ENCODE data around the gene CHST15. TPM values are rescaled to one million over a fixed set of nuclear protein-coding genes. Genes with fewer than 3 reads are reported as not detected.

Gene CHST15
- total RNA-seq, 2 experiments from 2014 or later: 0.05 to 0.12 TPM

DNA sequence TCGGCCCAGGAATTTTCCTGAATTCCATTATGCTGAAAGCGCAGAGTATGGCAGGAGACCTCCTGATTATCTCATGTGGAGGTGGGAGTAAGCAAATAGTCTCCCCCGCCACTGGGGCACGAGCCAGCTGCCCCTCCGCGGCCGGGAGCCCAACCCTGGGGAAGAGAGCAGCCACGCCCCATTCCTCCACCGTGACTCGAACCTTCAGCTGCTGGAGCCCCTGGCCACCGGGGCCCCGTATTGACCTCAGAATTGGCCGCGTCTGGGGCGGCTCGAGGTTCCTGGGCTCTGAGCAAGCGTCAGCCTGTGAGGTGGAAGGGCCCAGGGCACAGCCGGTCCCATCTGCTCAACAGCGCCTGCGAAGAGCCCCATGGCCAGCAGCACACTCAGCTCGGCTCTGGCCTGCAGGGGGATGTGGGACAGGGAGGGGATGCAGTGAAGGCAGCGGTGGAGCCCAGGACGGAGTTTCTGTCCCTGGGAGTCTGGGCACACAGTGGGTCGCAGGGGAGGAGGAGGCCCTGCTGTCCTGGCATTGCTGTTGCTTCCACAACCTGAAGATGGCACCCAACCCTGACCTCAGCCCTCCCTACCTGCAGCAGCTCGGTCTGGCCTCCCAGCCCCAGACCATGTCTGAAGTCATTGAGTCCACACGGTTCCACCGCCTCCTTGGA lies 97.8 kb downstream of the CHST15 start:
- POLR2A ChIA-PET: no interaction called here
- intact Hi-C loops (cut with micrococcal nuclease): loop anchor here (10.0 kb wide), 2 partner anchors 159 to 239 kb away; no protein-coding TSS in a partner anchor
- H3K4me3 Mint-ChIP-seq: no peak overlapping the region
- CTCF ChIA-PET: interaction anchor here (0.7 to 7.6 kb wide), 21 partner anchors 8 to 413 kb away, joined by 3 to 241 read pairs (median 5); no protein-coding TSS in a partner anchor
- no peak overlapping the region for H3K27ac Mint-ChIP-seq
- H3K36me3 Mint-ChIP-seq: no peaks in the 10 kb centered on the region
- peaks cover 50% of the 10 kb centered on the region for H3K27me3 Mint-ChIP-seq
- peaks cover 7% of the 10 kb centered on the region for H3K4me1 Mint-ChIP-seq (ENCODE audit: low read depth)
- DNase-seq: peak; percentile 39
- no peaks in the 10 kb centered on the region for H3K9me3 Mint-ChIP-seq

DNA sequence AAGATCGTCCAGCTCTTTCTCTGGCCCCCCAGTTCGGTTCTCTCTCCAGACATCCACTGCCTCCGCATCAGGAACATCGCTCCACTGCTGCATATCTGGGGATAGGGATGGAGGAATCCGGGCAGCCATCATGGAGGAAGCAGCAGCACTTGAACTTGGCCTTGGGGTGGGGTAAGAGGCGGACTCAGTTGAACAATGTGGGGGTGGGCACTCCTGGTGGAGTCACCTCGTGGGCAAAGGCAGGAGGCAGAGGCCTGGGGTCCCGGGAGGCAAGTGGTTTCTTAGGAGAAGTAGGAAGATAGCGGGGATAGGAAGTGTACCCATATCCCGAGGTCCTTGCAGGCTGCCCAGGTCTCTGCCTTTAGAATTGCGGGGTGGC lies 98.3 kb downstream of the CHST15 start:
- Mint-ChIP-seq H3K4me3 (no peak overlapping the region), H3K27me3 (peaks cover 55% of the 10 kb centered on the region), H3K27ac (no peak overlapping the region), H3K4me1 (ENCODE audit: low read depth) (peaks cover 7% of the 10 kb centered on the region), H3K36me3 (no peaks in the 10 kb centered on the region), H3K9me3 (no peaks in the 10 kb centered on the region)
- no peak for DNase-seq
- intact Hi-C loops (cut with micrococcal nuclease): loop anchor here (10.0 kb wide), 2 partner anchors 160 to 240 kb away; no protein-coding TSS in a partner anchor
- POLR2A ChIA-PET: no interaction called here
- CTCF ChIA-PET: interaction anchor here (0.6 to 7.6 kb wide), 36 partner anchors 9 to 477 kb away, joined by 3 to 241 read pairs (median 4); no protein-coding TSS in a partner anchor

DNA sequence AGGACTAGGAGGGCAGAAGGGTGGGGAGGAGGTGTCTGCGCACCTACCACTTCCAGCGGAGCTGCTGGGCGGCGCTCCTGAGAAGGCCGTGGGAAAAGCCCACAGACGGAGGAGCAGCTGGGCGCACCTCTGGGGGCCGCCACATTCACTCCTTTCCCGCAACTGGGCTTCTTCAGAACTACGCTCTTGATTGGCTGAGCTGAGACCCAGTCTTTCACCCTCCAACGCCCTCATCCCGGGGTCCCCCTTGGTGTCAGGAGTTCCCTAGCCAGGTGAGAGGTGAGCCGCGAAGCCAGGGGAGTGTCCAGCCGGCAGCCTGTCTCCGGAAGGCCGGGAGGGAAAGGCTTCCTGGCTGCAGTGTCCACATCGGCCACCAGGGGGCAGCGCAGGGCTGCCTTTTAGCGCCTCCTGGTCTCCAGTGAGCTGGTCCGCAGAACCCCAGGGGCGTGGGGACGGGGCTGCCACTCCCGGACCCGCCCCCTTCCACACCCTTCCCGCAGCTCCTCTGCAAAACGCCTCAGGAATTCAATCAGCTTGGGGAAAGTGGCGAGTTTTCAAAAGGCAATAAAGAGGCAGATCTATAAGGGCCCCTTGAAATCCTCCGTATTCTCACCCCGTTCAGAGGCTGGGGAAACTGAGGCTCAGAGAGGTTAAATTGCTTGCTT lies 98.8 kb downstream of the CHST15 start:
- no peak overlapping the region for H3K27ac Mint-ChIP-seq
- CTCF ChIA-PET: interaction anchor here (0.6 to 7.6 kb wide), 36 partner anchors 9 to 477 kb away, joined by 3 to 241 read pairs (median 4); no protein-coding TSS in a partner anchor
- intact Hi-C loops (cut with micrococcal nuclease): loop anchor here (1.0 to 10.0 kb wide), 3 partner anchors 160 to 395 kb away; no protein-coding TSS in a partner anchor
- peaks cover 59% of the 10 kb centered on the region for H3K27me3 Mint-ChIP-seq
- peaks cover 7% of the 10 kb centered on the region for H3K4me1 Mint-ChIP-seq (ENCODE audit: low read depth)
- DNase-seq: peak; percentile 84
- POLR2A ChIA-PET: no interaction called here
- no peak overlapping the region for H3K4me3 Mint-ChIP-seq
- H3K9me3 Mint-ChIP-seq: no peaks in the 10 kb centered on the region
- H3K36me3 Mint-ChIP-seq: no peaks in the 10 kb centered on the region

DNA sequence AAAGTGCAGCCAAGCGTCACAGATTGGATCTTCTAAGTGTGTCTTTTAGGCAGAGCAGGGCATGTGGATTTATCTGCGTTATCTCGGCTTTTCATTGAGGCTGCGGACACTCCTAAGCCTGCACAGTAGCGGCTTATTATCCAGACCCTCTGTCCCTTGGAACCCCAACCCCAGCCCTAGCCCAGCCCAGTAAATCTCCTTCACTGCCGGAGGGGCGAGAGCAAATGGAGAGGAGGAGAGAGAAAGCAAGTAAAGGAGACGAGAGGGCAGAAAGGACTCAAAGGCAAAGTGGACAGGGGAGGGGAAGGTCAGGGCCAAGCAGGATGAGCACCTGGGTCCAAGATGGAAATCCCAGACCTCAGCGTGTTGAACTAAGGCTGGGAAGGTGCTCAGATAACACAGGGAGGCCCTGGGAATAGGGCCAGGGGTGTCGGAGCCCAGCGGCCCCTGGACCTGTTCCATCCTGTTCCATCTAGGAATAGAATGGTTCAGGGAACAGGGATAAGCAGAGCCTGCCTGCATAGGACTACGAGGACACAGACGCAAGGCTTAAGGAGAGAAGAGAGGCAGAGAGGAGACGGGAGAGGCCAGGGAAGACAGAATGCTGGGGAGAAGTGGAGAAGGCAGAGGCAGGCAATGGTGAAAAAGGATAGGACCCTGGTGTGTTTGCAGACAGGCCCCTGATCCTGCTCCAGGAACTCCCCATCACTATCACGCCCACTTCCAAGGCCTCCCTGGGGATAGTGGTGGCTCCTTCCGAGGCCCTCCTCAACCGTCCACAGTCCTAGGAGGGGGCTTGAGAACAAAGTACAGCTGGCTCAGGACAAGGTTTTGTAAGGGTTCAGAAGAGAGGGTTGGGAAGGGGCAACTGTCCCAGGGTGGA lies 99.6 kb downstream of the CHST15 start:
- Mint-ChIP-seq H3K27me3 (peaks cover 60% of the 10 kb centered on the region), H3K9me3 (no peaks in the 10 kb centered on the region), H3K27ac (no peak overlapping the region), H3K4me1 (ENCODE audit: low read depth) (peaks cover 7% of the 10 kb centered on the region), H3K4me3 (no peak overlapping the region), H3K36me3 (no peaks in the 10 kb centered on the region)
- DNase-seq: no peak
- intact Hi-C loops (cut with micrococcal nuclease): loop anchor here (1.0 to 10.0 kb wide), 3 partner anchors 161 to 396 kb away; no protein-coding TSS in a partner anchor
- ChIA-PET CTCF (interaction anchor here (0.9 to 7.6 kb wide), 29 partner anchors 8 to 478 kb away, joined by 3 to 241 read pairs (median 4); no protein-coding TSS in a partner anchor), POLR2A (no interaction called here)

DNA sequence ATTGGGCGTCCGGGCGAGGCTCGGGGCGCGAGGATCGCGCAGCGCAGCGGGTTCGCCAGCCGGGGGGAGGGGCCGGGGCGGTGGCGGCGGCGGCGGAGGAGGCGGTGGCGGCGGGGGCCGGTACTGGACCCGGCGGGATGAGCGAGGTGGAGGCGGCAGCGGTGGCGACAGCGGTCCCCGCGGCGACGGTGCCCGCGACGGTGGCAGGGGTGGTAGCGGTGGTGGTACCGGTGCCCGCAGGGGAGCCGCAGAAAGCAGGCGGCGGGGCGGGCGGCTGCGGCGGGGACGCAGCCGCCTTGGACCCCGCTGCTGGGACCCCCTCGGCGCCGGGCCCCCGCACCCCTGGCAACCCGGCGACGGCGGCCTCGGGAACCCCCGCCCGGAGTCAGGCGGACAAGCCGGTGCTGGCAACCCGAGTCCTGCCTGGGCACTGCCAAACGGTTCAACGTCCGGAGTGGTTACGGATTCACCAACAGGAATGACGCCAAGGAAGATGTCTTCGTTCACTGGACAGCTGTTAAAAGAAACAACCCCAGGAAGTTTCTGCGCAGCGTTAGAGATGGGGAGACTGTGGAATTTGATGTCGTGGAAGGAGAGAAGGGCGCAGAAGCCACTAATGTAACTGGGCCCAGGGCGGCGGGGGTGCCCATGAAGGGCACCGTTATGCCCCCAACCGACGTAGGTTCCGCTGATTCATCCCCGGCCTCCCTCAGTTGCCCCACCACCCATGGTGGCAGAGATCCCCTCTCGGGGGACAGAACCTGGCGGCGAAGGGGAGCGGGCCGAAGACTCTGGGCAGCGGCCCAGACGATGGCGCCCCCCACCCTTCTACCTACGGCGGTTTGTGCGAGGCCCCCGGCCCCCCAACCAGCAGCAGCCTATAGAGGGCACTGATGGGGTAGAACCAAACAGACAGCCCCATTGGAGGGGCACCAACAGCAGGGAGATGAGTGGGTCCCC lies 101.5 kb downstream of the CHST15 start:
- H3K27me3 Mint-ChIP-seq: peaks cover 55% of the 10 kb centered on the region
- ChIA-PET CTCF (interaction anchor here (7.6 kb wide), 1 partner anchor 399 kb away, joined by 241 read pairs; no protein-coding TSS in a partner anchor), POLR2A (no interaction called here)
- H3K9me3 Mint-ChIP-seq: no peaks in the 10 kb centered on the region
- no peak overlapping the region for H3K27ac Mint-ChIP-seq
- H3K4me1 Mint-ChIP-seq (ENCODE audit: low read depth): peaks cover 7% of the 10 kb centered on the region
- intact Hi-C loops (cut with micrococcal nuclease): loop anchor here (10.0 kb wide), 2 partner anchors 163 to 243 kb away; no protein-coding TSS in a partner anchor
- no peak overlapping the region for H3K4me3 Mint-ChIP-seq
- no peaks in the 10 kb centered on the region for H3K36me3 Mint-ChIP-seq
- no peak for DNase-seq

DNA sequence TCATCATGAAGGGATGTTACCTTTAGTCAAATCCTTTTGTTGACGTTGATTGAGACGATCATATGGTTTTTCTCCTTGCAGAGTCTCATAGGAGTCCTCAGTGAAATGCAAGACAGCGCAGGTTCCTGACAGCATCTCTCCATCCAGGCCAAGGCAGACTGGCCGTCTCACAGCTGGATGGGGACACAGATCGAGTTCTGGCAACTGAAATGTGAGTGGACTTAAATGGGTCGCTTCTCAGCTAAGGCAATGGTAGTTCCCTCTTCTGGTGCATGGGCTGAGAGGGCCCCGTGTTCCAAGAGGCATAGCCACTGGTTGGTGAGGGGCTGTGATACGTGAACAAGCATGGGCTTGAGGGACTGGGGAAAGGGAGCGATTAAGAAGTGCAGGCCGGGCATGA lies 102.5 kb downstream of the CHST15 start:
- peaks cover 48% of the 10 kb centered on the region for H3K27me3 Mint-ChIP-seq
- no peaks in the 10 kb centered on the region for H3K36me3 Mint-ChIP-seq
- CTCF ChIA-PET: interaction anchor here (1.1 to 2.2 kb wide), 2 partner anchors 398 to 418 kb away, joined by 3 to 11 read pairs; no protein-coding TSS in a partner anchor
- no peak overlapping the region for H3K27ac Mint-ChIP-seq
- H3K4me3 Mint-ChIP-seq: no peak overlapping the region
- POLR2A ChIA-PET: no interaction called here
- H3K4me1 Mint-ChIP-seq (ENCODE audit: low read depth): peaks cover 7% of the 10 kb centered on the region
- H3K9me3 Mint-ChIP-seq: no peaks in the 10 kb centered on the region
- intact Hi-C loops (cut with micrococcal nuclease): loop anchor here (10.0 kb wide), 2 partner anchors 164 to 244 kb away; no protein-coding TSS in a partner anchor
- DNase-seq: no peak

DNA sequence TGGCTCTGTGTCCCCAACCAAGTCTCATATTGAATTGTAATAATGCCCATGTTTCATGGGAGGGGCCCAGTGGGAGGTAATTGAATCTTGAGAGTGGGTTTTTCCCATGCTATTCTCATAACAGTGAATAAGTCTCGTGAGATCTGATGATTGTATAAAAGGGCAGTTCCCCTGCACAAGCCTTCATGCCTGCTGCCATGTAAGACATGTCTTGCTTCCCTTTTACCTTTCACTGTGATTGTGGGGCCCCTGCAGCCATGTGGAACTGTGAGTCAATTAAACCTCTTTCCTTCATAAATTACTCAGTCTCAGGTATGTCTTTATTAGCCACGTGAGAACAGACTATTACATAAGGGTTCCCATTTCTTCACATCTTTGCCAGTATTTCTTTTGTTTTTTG lies 104.7 kb downstream of the CHST15 start:
- ChIA-PET CTCF (interaction anchor here (1.6 kb wide), 1 partner anchor 400 kb away, joined by 5 read pairs; no protein-coding TSS in a partner anchor), POLR2A (no interaction called here)
- DNase-seq: no peak
- intact Hi-C loops (cut with micrococcal nuclease): no loop called here
- H3K27ac Mint-ChIP-seq: no peak overlapping the region
- no peak overlapping the region for H3K4me3 Mint-ChIP-seq
- peaks cover 32% of the 10 kb centered on the region for H3K27me3 Mint-ChIP-seq
- no peaks in the 10 kb centered on the region for H3K36me3 Mint-ChIP-seq
- H3K9me3 Mint-ChIP-seq: no peaks in the 10 kb centered on the region
- peaks cover 2% of the 10 kb centered on the region for H3K4me1 Mint-ChIP-seq (ENCODE audit: low read depth)

DNA sequence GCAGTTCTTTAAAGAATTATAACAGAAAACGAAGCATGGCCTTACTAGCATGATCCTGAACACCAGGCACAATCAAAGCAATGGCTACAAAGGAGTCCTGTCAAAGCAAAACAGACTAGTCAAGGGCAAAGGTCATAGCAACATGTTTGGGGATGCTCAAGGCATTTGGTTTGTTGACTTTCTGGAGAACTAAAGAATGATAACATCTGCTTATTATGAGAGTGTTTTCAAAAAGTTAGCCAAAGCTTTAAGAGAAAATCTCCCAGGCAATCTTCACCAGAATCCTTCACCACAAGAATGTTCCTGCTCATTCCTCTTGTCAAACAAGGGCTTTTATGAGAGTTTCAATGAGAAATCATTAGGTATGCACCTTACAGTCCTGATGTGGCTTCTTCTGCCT lies 106.7 kb downstream of the CHST15 start:
- no peaks in the 10 kb centered on the region for H3K9me3 Mint-ChIP-seq
- CTCF ChIA-PET: interaction anchor here (2.2 kb wide), 1 partner anchor 9 kb away, joined by 11 read pairs; no protein-coding TSS in a partner anchor
- intact Hi-C loops (cut with micrococcal nuclease): no loop called here
- H3K27me3 Mint-ChIP-seq: peaks cover 19% of the 10 kb centered on the region
- DNase-seq: no peak
- H3K4me3 Mint-ChIP-seq: no peak overlapping the region
- H3K27ac Mint-ChIP-seq: no peak overlapping the region
- POLR2A ChIA-PET: no interaction called here
- H3K36me3 Mint-ChIP-seq: no peaks in the 10 kb centered on the region
- H3K4me1 Mint-ChIP-seq (ENCODE audit: low read depth): no peaks in the 10 kb centered on the region

DNA sequence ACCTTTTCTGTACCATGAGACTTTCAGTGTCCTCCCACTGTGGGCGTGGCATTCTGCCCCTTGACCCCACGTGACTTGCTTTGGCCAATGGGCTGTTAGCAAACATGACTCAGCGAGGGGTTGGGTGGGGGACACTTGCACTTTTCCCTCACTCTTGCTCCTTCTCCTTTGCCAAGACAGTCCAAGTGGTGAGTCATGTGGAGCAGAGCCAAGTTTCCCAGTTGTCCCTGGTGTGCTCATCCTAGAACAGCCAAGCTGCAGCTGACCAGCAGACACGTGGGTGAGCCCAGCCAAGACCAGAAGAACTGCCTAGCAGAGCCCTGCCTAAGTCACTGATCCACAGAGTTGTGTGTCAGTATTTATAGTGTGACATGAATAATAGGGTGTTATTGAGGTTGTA lies 119.0 kb downstream of the CHST15 start:
- Mint-ChIP-seq H3K36me3 (no peaks in the 10 kb centered on the region), H3K4me1 (ENCODE audit: low read depth) (no peaks in the 10 kb centered on the region), H3K27me3 (peaks cover 58% of the 10 kb centered on the region), H3K4me3 (no peak overlapping the region), H3K9me3 (no peaks in the 10 kb centered on the region), H3K27ac (no peak overlapping the region)
- DNase-seq: no peak
- ChIA-PET POLR2A (no interaction called here), CTCF (interaction anchor here (1.0 to 1.4 kb wide), 2 partner anchors 22 to 392 kb away, joined by 3 read pairs; no protein-coding TSS in a partner anchor)
- intact Hi-C loops (cut with micrococcal nuclease): no loop called here

DNA sequence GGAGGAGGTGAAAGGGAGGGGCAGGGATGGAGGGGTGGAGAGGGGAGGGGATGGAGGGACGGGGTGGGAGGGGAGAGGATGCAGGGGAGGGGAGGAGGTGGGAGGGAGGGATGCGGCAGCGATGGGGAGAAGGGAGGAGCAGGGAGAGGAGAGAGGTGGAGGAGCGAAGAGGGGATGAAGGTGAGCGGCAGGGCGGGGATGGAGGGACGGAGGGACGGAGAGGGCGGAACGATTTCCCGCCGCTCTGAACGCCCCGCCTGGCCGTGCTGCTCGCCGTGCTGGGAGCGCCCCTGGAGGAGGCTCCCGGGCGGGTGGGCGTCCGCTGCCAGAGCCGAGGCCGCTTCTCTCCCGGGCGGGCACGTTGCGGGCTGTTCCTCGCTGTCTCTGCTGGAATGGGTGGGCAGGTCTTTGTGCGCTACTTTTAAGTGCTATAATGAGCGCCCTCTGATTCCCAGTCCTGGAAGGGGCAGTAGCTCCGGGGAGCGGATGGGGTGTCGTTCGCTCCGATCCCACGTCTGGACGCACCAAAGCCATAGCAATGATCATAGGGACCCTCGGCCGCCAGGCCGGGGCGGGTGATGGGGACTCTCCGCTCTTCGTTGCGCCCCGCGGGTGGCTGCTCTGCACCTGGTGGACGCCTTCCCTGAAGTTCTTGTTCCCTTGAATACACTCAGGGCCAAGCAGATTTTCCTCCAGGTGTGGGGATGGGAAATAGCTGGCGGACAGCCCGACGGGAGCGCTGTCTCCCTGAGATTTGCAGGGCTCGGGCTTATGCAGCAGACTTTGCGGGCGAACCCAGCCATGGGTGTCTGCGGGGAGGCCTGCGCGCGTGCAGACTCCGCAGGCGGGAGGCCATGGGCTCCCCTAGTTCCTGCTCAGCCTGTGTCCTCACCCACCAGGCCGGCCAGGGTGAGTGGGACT lies 120.7 kb downstream of the CHST15 start:
- no peak overlapping the region for H3K4me3 Mint-ChIP-seq
- no peaks in the 10 kb centered on the region for H3K9me3 Mint-ChIP-seq
- intact Hi-C loops (cut with micrococcal nuclease): no loop called here
- H3K4me1 Mint-ChIP-seq (ENCODE audit: low read depth): no peaks in the 10 kb centered on the region
- no peak for DNase-seq
- H3K27ac Mint-ChIP-seq: no peak overlapping the region
- ChIA-PET CTCF (interaction anchor here (0.9 kb wide), 1 partner anchor 22 kb away, joined by 4 read pairs; no protein-coding TSS in a partner anchor), POLR2A (no interaction called here)
- H3K27me3 Mint-ChIP-seq: peaks cover 66% of the 10 kb centered on the region
- no peaks in the 10 kb centered on the region for H3K36me3 Mint-ChIP-seq
